K562 (cell line): Measurements from ENCODE around the gene VASH2.

Experiments
- CTCF ChIP-seq, 3 experiments: IDR thresholded peaks in 2 of 3; conservative IDR thresholded peaks in 1 of 3; 2 replicates each; pipeline ENCODE4 v1.5.1; 2011 to 2012; ENCODE audit warnings: low read length in 3 of 3, mild to moderate bottlenecking in 3 of 3, control low read depth in 2 of 3, improper control_type of control experiment in 1 of 3, inconsistent platforms in 1 of 3, low read depth in 1 of 3, mixed read lengths in 1 of 3, moderate library complexity in 1 of 3; ENCODE audit not compliant: insufficient read depth in 2 of 3
- EZH2 ChIP-seq: IDR thresholded peaks from 2 replicates; pipeline ENCODE4 v1.6.1; 2012; ENCODE audit warnings: low read depth, mild to moderate bottlenecking, inconsistent platforms, low read length, borderline replicate concordance
- NR3C1 ChIP-seq: sonication (generic); formaldehyde crosslinking; IDR thresholded peaks from 2 replicates; pipeline ENCODE4 v1.8.1; 2022; ENCODE audit warnings: missing genetic modification reagents
- PML ChIP-seq: IDR thresholded peaks from 2 replicates; pipeline ENCODE4 v1.6.1; 2012; ENCODE audit warnings: low read length, inconsistent platforms
- TAF1 ChIP-seq: IDR thresholded peaks from 2 replicates; pipeline ENCODE4 v1.6.1; 2011; ENCODE audit warnings: mild to moderate bottlenecking, low read length, moderate library complexity; ENCODE audit not compliant: insufficient read depth, control insufficient read depth, severe bottlenecking; ENCODE audit errors: extremely low read depth
- UBTF ChIP-seq, 2 experiments: IDR thresholded peaks; 2 replicates each; pipeline ENCODE4 v1.6.1; 2012; ENCODE audit warnings: improper control_type of control experiment in 2 of 2, low read depth in 2 of 2, low read length in 2 of 2, borderline replicate concordance in 1 of 2

- TF ChIP-seq UBTF (IDR thresholded peaks at IDR 0.05; ENCODE audit: borderline replicate concordance in 1 of 2, low read depth in 2 of 2, low read length in 2 of 2) (no peak), PML (no peak), NR3C1 (CRISPR knock-in tag) (no peak), TAF1 (no peak), EZH2 (no peak), CTCF (IDR thresholded peaks at IDR 0.05 in 2 of 3, conservative IDR thresholded peaks at IDR 0.05 in 1 of 3; ENCODE audit: insufficient read depth in 2 of 3, low read depth in 1 of 3, low read length in 3 of 3) (no peak)
Measured at GRCh38 chr1:212973899-212974298, 23.6 kb downstream of the VASH2 start.
